ENCODE results near the gene TSPEAR.
"Not testable (repeated sequence)": the region's sequence is repeated elsewhere in the genome, so short reads cannot be mapped to it uniquely, and the experiment has no call there.

TSPEAR gene

DNA sequence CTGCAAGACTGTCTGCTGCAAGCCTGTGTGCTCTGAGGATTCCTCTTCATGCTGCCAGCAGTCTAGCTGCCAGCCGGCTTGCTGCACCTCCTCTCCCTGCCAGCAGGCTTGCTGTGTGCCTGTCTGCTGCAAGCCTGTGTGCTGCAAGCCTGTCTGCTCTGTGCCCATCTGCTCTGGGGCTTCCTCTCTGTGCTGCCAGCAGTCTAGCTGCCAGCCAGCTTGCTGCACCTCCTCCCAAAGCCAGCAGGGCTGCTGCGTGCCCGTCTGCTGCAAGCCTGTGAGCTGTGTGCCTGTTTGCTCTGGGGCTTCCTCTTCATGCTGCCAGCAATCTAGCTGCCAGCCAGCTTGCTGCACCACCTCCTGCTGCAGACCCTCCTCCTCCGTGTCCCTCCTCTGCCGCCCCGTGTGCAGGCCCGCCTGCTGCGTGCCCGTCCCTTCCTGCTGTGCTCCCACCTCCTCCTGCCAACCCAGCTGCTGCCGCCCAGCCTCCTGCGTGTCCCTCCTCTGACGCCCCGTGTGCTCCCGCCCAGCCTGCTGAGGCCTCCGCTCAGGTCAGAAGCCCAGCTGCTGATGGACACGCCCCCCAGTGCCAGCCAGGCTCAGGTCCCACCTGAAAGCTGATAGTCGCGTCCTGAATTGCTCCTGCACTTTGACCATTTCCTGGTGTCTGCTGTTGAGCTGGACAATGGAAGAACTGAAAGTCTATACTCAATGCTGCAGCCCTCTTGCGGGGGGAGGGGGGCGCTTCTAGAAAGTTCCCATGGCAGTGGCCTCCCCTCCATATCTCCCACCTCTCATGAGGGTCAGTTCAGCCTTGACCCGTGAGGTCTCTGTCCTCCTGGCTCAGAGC lies 136.7 kb downstream of the TSPEAR start:
- no peak overlapping the region for H3K4me3 ChIP-seq (ENCODE audit: insufficient read depth, low read length, poor library complexity, severe bottlenecking)
- TF ChIP-seq EZH2phosphoT487 (conservative IDR thresholded peaks at IDR 0.05; ENCODE audit: low read length): no peak
- TF ChIP-seq, protein P1, sequence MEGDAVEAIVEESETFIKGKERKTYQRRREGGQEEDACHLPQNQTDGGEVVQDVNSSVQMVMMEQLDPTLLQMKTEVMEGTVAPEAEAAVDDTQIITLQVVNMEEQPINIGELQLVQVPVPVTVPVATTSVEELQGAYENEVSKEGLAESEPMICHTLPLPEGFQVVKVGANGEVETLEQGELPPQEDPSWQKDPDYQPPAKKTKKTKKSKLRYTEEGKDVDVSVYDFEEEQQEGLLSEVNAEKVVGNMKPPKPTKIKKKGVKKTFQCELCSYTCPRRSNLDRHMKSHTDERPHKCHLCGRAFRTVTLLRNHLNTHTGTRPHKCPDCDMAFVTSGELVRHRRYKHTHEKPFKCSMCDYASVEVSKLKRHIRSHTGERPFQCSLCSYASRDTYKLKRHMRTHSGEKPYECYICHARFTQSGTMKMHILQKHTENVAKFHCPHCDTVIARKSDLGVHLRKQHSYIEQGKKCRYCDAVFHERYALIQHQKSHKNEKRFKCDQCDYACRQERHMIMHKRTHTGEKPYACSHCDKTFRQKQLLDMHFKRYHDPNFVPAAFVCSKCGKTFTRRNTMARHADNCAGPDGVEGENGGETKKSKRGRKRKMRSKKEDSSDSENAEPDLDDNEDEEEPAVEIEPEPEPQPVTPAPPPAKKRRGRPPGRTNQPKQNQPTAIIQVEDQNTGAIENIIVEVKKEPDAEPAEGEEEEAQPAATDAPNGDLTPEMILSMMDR (IDR thresholded peaks at IDR 0.05; ENCODE audit: insufficient read depth, low read length, poor library complexity, severe bottlenecking): no peak
- H3K27ac ChIP-seq (ENCODE audit: low read depth, low read length): no peak overlapping the region
- H3K9ac ChIP-seq (ENCODE audit: low read length): no peak overlapping the region
- no peaks in the 10 kb centered on the region for H4K20me1 ChIP-seq (ENCODE audit: low read depth, low read length)
- no peaks in the 10 kb centered on the region for H3K79me2 ChIP-seq (ENCODE audit: insufficient read depth, low read length)
- no peak overlapping the region for H2AFZ ChIP-seq (ENCODE audit: low read depth, low read length, severe bottlenecking)
- no peaks in the 10 kb centered on the region for H3K36me3 ChIP-seq (ENCODE audit: low read length)
- no peaks in the 10 kb centered on the region for H3F3A ChIP-seq (ENCODE audit: insufficient read depth)
- no peaks in the 10 kb centered on the region for H3K27me3 ChIP-seq (ENCODE audit: low read length)
- no peaks in the 10 kb centered on the region for H3K9me3 ChIP-seq (ENCODE audit: insufficient read depth, low read length)
- H3K4me2 ChIP-seq (ENCODE audit: low read depth, low read length, poor library complexity, severe bottlenecking): no peak overlapping the region
- H3K9me2 ChIP-seq (replicated peaks; ENCODE audit: insufficient read depth, low read length): no peaks in the 10 kb centered on the region

DNA sequence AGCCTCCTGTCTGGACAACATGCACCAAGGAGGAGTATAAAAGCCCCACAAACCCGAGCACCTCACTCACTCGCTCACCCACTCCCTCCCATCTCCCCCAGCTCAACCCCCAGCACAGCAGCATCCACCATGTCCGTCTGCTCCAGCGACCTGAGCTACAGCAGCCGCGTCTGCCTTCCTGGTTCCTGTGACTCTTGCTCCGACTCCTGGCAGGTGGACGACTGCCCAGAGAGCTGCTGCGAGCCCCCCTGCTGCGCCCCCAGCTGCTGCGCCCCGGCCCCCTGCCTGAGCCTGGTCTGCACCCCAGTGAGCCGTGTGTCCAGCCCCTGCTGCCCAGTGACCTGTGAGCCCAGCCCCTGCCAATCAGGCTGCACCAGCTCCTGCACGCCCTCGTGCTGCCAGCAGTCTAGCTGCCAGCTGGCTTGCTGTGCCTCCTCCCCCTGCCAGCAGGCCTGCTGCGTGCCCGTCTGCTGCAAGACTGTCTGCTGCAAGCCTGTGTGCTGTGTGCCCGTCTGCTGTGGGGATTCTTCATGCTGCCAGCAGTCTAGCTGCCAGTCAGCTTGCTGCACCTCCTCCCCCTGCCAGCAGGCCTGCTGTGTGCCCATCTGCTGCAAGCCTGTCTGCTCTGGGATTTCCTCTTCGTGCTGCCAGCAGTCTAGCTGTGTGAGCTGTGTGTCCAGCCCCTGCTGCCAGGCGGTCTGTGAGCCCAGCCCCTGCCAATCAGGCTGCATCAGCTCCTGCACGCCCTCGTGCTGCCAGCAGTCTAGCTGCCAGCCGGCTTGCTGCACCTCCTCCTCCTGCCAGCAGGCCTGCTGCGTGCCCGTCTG lies 137.5 kb downstream of the TSPEAR start, which contains the start of gene KRTAP10-4:
TSS of gene KRTAP10-4 (plus strand) at position 100 of the 827 bp plus-strand sequence. CDS start at position 130, 30 bp downstream.
- H3K9me2 ChIP-seq (replicated peaks; ENCODE audit: insufficient read depth, low read length); H3K36me3 ChIP-seq (ENCODE audit: low read length); H3K9me3 ChIP-seq (ENCODE audit: insufficient read depth, low read length); H3K4me2 ChIP-seq (ENCODE audit: low read depth, low read length, poor library complexity, severe bottlenecking); H2AFZ ChIP-seq (ENCODE audit: low read depth, low read length, severe bottlenecking); H3K9ac ChIP-seq (ENCODE audit: low read length); H3K27ac ChIP-seq (ENCODE audit: low read depth, low read length); H4K20me1 ChIP-seq (ENCODE audit: low read depth, low read length); H3K4me3 ChIP-seq (ENCODE audit: insufficient read depth, low read length, poor library complexity, severe bottlenecking); H3F3A ChIP-seq (ENCODE audit: insufficient read depth); H3K79me2 ChIP-seq (ENCODE audit: insufficient read depth, low read length); H3K27me3 ChIP-seq (ENCODE audit: low read length): not testable (repeated sequence)

DNA sequence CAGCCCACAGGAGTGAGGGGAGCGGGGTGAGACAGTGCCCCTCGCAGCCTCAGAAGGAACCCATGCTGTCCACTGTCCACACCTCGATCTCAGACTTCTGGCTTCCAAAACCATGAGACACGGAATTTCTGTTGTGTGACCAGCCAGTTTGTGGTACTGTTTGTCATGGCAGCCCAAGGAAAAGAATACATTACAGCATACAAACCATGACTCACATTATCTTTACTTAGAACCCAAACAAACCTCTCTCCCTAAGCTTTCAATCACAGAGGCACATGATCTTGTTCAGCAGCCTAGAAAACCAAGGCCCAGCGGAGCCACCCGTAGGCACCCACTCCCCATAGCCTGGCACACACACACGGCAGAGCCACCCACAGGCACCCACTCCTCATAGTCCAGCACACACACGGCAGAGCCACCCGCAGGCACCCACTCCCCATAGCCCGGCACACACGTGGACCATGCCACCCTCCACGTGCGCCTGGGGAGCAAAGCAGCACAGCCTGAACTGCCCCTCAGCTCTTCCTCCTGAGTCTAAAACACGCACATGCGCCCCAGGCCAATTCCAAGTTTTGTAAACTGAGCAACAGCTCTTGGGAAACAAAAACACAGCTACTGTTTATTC lies 138.3 kb downstream of the TSPEAR start:
- no peak for TF ChIP-seq EZH2phosphoT487 (conservative IDR thresholded peaks at IDR 0.05; ENCODE audit: low read length)
- TF ChIP-seq, protein P1 (IDR thresholded peaks at IDR 0.05; ENCODE audit: insufficient read depth, low read length, poor library complexity, severe bottlenecking): no peak
- no peak overlapping the region for H3K27ac ChIP-seq (ENCODE audit: low read depth, low read length)
- H3K27me3 ChIP-seq (ENCODE audit: low read length): no peaks in the 10 kb centered on the region
- no peak overlapping the region for H3K4me2 ChIP-seq (ENCODE audit: low read depth, low read length, poor library complexity, severe bottlenecking)
- H4K20me1 ChIP-seq (ENCODE audit: low read depth, low read length): no peaks in the 10 kb centered on the region
- no peaks in the 10 kb centered on the region for H3K9me3 ChIP-seq (ENCODE audit: insufficient read depth, low read length)
- no peaks in the 10 kb centered on the region for H3F3A ChIP-seq (ENCODE audit: insufficient read depth)
- no peak overlapping the region for H3K4me3 ChIP-seq (ENCODE audit: insufficient read depth, low read length, poor library complexity, severe bottlenecking)
- H3K36me3 ChIP-seq (ENCODE audit: low read length): no peaks in the 10 kb centered on the region
- H2AFZ ChIP-seq (ENCODE audit: low read depth, low read length, severe bottlenecking): no peak overlapping the region
- H3K9me2 ChIP-seq (replicated peaks; ENCODE audit: insufficient read depth, low read length): no peaks in the 10 kb centered on the region
- no peaks in the 10 kb centered on the region for H3K79me2 ChIP-seq (ENCODE audit: insufficient read depth, low read length)
- H3K9ac ChIP-seq (ENCODE audit: low read length): no peak overlapping the region

Measured in SU-DHL-6 (cell line).